Measurements from ENCODE around the gene PIEZO1. TPM values are rescaled to one million over a fixed set of nuclear protein-coding genes. Genes with fewer than 3 reads are reported as not detected.

Gene PIEZO1
- total RNA-seq, 1 experiment from 2014 or later = 224 TPM

GRCh38 chr16:88732961-88733294 lies 52.1 kb downstream of the PIEZO1 start:
- peaks cover 0 to 5% of the 10 kb centered on the region in 2 experiments; a peak in 1 of 4 replicates for H3K4me1 ChIP-seq (ENCODE audit: control insufficient read depth in 1 of 2, insufficient read depth in 2 of 2, low read length in 2 of 2)
- RAD21 ChIA-PET (ENCODE audit: low non-redundant PET in 1 of 2, low total read pairs in 2 of 2, uncharacterized antibody in 2 of 2, unreplicated experiment in 2 of 2) = no interaction called here
- CTCF ChIA-PET = no interaction called here
- H2AFZ ChIP-seq (ENCODE audit: low read depth, low read length, poor library complexity, severe bottlenecking) = no peak overlapping the region
- H3K9me2 ChIP-seq (ENCODE audit: insufficient read depth) = no peaks in the 10 kb centered on the region
- no TSS peak for BruUV-seq (replicated peaks)
- no peak overlapping the region for H3K4me2 ChIP-seq (ENCODE audit: low read length)
- POLR2A ChIA-PET = no interaction called here
- TF ChIP-seq SRF (IDR thresholded peaks at IDR 0.05; ENCODE audit: low read depth) = no peak
- no peak for TF ChIP-seq ZFX (IDR thresholded peaks at IDR 0.05)
- TF ChIP-seq FOSL1 (IDR thresholded peaks at IDR 0.05; ENCODE audit: low read depth) = no peak
- no peak for TF ChIP-seq TCF7L2 (IDR thresholded peaks at IDR 0.05; ENCODE audit: borderline replicate concordance, extremely low read depth, insufficient read depth, insufficient read length)
- TF ChIP-seq JUND (IDR thresholded peaks at IDR 0.05) = no peak
- TF ChIP-seq EGR1 (IDR thresholded peaks at IDR 0.05; ENCODE audit: low read depth) = no peak
- no peak for TF ChIP-seq CEBPB (IDR thresholded peaks at IDR 0.05; ENCODE audit: low read depth)
- TF ChIP-seq POLR2AphosphoS5 (IDR thresholded peaks at IDR 0.05; ENCODE audit: low read depth, low read length) = no peak
- TF ChIP-seq EZH2 (IDR thresholded peaks at IDR 0.05) = no peak
- TF ChIP-seq POLR2A (IDR thresholded peaks at IDR 0.05; ENCODE audit: borderline replicate concordance, extremely low read depth, insufficient read depth, insufficient read length) = no peak
- peaks cover 21% of the 10 kb centered on the region; the same call in 1 of the 2 replicates for H3K79me2 ChIP-seq (ENCODE audit: insufficient read depth, low read length)
- intact Hi-C loops (cut with micrococcal nuclease) = no loop called here
- ATAC-seq (no peak), DNase-seq (ENCODE audit: low read depth, low spot score) (no peak)
- no peak overlapping the region for H3K9ac ChIP-seq (ENCODE audit: low read length)
- no peak overlapping the region for H3K4me3 ChIP-seq (replicated peaks in 1 of 2; ENCODE audit: low read depth in 1 of 2, low read length in 2 of 2)
- H3K27ac ChIP-seq (ENCODE audit: low read depth, low read length) = no peak overlapping the region
- H3K36me3 ChIP-seq (ENCODE audit: control insufficient read depth in 1 of 2, insufficient read depth in 2 of 2, low read length in 2 of 2) = peaks cover 26 to 58% of the 10 kb centered on the region in 2 experiments; a peak in 3 of 4 replicates
- H3K27me3 ChIP-seq (ENCODE audit: insufficient read depth, low read length) = no peaks in the 10 kb centered on the region
- no peaks in the 10 kb centered on the region for H4K20me1 ChIP-seq (ENCODE audit: insufficient read depth)
- no peaks in the 10 kb centered on the region for H3K9me3 ChIP-seq (ENCODE audit: control insufficient read depth in 1 of 2, insufficient read depth in 1 of 2, low read depth in 1 of 2, low read length in 2 of 2)

- no peak overlapping the region for H3K9ac ChIP-seq (ENCODE audit: low read length)
- BruUV-seq (replicated peaks) = no TSS peak
- no peak overlapping the region for H2AFZ ChIP-seq (ENCODE audit: low read depth, low read length, poor library complexity, severe bottlenecking)
- RAD21 ChIA-PET (ENCODE audit: low non-redundant PET in 1 of 2, low total read pairs in 2 of 2, uncharacterized antibody in 2 of 2, unreplicated experiment in 2 of 2) = no interaction called here
- CTCF ChIA-PET = no interaction called here
- no peak overlapping the region for H3K4me2 ChIP-seq (ENCODE audit: low read length)
- no peaks in the 10 kb centered on the region for H3K9me2 ChIP-seq (ENCODE audit: insufficient read depth)
- H3K79me2 ChIP-seq (ENCODE audit: insufficient read depth, low read length) = peaks cover 21% of the 10 kb centered on the region; the same call in 1 of the 2 replicates
- peaks cover 30 to 63% of the 10 kb centered on the region in 2 experiments; a peak in 3 of 4 replicates for H3K36me3 ChIP-seq (ENCODE audit: control insufficient read depth in 1 of 2, insufficient read depth in 2 of 2, low read length in 2 of 2)
- no peaks in the 10 kb centered on the region for H3K27me3 ChIP-seq (ENCODE audit: insufficient read depth, low read length)
- POLR2A ChIA-PET = no interaction called here
- ATAC-seq = peak; percentile 47
- no peaks in the 10 kb centered on the region for H3K9me3 ChIP-seq (ENCODE audit: control insufficient read depth in 1 of 2, insufficient read depth in 1 of 2, low read depth in 1 of 2, low read length in 2 of 2)
- DNase-seq (ENCODE audit: low read depth, low spot score) = no peak
- H3K27ac ChIP-seq (ENCODE audit: low read depth, low read length) = no peak overlapping the region
- intact Hi-C loops (cut with micrococcal nuclease) = no loop called here
- peaks cover 0 to under 1% of the 10 kb centered on the region in 2 experiments; a peak in 1 of 4 replicates for H3K4me1 ChIP-seq (ENCODE audit: control insufficient read depth in 1 of 2, insufficient read depth in 2 of 2, low read length in 2 of 2)
- no peaks in the 10 kb centered on the region for H4K20me1 ChIP-seq (ENCODE audit: insufficient read depth)
- no peak overlapping the region for H3K4me3 ChIP-seq (replicated peaks in 1 of 2; ENCODE audit: low read depth in 1 of 2, low read length in 2 of 2)
- no peak for TF ChIP-seq CTCF (IDR thresholded peaks at IDR 0.05 in 2 of 3, conservative IDR thresholded peaks at IDR 0.05 in 1 of 3; ENCODE audit: borderline replicate concordance in 1 of 3, insufficient read depth in 1 of 3, low read depth in 2 of 3, low read length in 2 of 3)
- TF ChIP-seq POLR2A (IDR thresholded peaks at IDR 0.05; ENCODE audit: borderline replicate concordance, extremely low read depth, insufficient read depth, insufficient read length) = no peak
- TF ChIP-seq YY1 (IDR thresholded peaks at IDR 0.05; ENCODE audit: extremely low read depth, insufficient replicate concordance, low read depth, low read length) = no peak
- no peak for TF ChIP-seq POLR2AphosphoS5 (IDR thresholded peaks at IDR 0.05; ENCODE audit: low read depth, low read length)
- no peak for TF ChIP-seq REST (IDR thresholded peaks at IDR 0.05; ENCODE audit: low read depth)
Measured at GRCh38 chr16:88732172-88732960, 52.7 kb downstream of the PIEZO1 start.

All from HCT116 (cell line).